AG04450 (cell line): Measurements from ENCODE around the gene RNU6-7. TPM values are rescaled to one million over a fixed set of nuclear protein-coding genes. Genes with fewer than 3 reads are reported as not detected.
A peak's percentile ranks its signal among the peaks of the same experiment; 100 is the strongest.

Source experiments
- CTCF ChIA-PET: fragments of 300-600, 350-600 bp; formaldehyde crosslinking; extraction: SDS; loops from one replicate; lab custom pipeline; 2022; ENCODE audit warnings: antibody characterized with exemption, inconsistent platforms; lab: Charles Lee
- POLR2A ChIA-PET: fragments of 350-600 bp; formaldehyde crosslinking; extraction: SDS; loops from one replicate; lab custom pipeline; 2021; ENCODE audit warnings: antibody characterized with exemption, inconsistent platforms; lab: Yijun Ruan, JAX
- DNase-seq: peaks from one replicate; pipeline ENCODE4 v3.0.0-alpha.2; 2011; ENCODE audit warnings: low read depth, low spot score
- H3K27ac ChIP-seq: one replicate; pipeline ENCODE4 v1.5.1; 2012; ENCODE audit warnings: low read depth, low read length, control low read depth
- H3K27me3 ChIP-seq: one replicate; pipeline ENCODE4 v1.6.0; 2012; ENCODE audit warnings: low read length; ENCODE audit not compliant: control insufficient read depth, insufficient read depth
- H3K4me3 ChIP-seq: 2 replicates; pipeline ENCODE4 v1.5.1; 2011; ENCODE audit warnings: mild to moderate bottlenecking, low read depth, low read length, control low read depth
- H3K9me3 ChIP-seq: 2 replicates; pipeline ENCODE4 v1.5.1; 2012; ENCODE audit warnings: low read length; ENCODE audit not compliant: control insufficient read depth, insufficient read depth
- polyA plus RNA-seq: library from polyadenylated mRNA; depleted of rRNA; stranded (reverse); fragments of >200 nt; gene quantifications from 2 replicates; pipeline ENCODE4 v1.2.3, GENCODE V29; 2011
- TF ChIP-seq, protein P1 (sequence below): IDR thresholded peaks from 2 replicates; pipeline ENCODE4 v1.5.1; 2011; ENCODE audit warnings: low read depth, low read length, control low read depth, inconsistent platforms

The RNU6-7 gene
- polyA plus RNA-seq, 1 experiment = not detected

DNA sequence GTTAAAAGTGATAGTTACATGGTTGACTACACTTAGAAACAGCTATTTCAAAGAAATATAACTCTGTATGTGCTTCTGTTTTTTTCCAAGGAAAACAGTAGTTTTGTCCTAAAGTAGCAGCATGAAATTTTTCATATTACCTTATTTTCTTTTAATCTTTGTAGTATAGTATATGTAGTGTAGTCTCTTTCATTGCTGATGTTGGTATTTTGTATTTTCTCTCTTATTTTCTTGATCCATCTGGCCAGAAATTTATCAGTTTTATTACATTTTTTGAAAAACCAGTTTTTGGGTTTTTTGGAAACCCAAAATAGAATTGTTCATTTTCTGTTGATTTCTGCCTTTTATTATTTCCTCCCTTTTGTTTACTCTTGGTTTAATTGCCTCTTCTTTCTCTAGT is 7.6 kb downstream of the RNU6-7 start:
- ChIA-PET POLR2A (no interaction called here), CTCF (no interaction called here)
- TF ChIP-seq, protein P1, sequence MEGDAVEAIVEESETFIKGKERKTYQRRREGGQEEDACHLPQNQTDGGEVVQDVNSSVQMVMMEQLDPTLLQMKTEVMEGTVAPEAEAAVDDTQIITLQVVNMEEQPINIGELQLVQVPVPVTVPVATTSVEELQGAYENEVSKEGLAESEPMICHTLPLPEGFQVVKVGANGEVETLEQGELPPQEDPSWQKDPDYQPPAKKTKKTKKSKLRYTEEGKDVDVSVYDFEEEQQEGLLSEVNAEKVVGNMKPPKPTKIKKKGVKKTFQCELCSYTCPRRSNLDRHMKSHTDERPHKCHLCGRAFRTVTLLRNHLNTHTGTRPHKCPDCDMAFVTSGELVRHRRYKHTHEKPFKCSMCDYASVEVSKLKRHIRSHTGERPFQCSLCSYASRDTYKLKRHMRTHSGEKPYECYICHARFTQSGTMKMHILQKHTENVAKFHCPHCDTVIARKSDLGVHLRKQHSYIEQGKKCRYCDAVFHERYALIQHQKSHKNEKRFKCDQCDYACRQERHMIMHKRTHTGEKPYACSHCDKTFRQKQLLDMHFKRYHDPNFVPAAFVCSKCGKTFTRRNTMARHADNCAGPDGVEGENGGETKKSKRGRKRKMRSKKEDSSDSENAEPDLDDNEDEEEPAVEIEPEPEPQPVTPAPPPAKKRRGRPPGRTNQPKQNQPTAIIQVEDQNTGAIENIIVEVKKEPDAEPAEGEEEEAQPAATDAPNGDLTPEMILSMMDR = no peak
- Histone ChIP-seq H3K27me3 (peaks cover 4% of the 10 kb centered on the region), H3K27ac (no peak overlapping the region), H3K9me3 (no peaks in the 10 kb centered on the region), H3K4me3 (no peak overlapping the region)
- DNase-seq = no peak

DNA sequence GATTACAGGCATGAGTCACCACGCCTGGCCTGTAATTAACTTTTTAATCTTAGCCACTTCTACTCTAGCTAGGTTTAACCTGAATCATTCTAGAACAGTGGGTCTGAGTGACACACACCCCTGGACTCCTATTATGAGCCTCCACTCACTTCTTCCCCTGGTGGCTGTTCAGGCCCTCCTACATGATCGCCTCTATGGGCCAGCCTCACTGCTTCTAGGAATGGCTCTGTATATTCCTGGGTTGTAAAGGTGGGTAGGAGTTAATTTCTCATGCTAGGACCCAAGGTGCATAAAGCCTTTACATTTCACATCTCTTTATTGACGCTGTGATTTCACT is 9.2 kb downstream of the RNU6-7 start:
- CTCF ChIA-PET = no interaction called here
- no peak for DNase-seq
- POLR2A ChIA-PET = no interaction called here
- Histone ChIP-seq H3K4me3 (no peak overlapping the region), H3K27me3 (peaks cover 4% of the 10 kb centered on the region), H3K27ac (no peak overlapping the region), H3K9me3 (no peaks in the 10 kb centered on the region)
- TF ChIP-seq, protein P1 = no peak

DNA sequence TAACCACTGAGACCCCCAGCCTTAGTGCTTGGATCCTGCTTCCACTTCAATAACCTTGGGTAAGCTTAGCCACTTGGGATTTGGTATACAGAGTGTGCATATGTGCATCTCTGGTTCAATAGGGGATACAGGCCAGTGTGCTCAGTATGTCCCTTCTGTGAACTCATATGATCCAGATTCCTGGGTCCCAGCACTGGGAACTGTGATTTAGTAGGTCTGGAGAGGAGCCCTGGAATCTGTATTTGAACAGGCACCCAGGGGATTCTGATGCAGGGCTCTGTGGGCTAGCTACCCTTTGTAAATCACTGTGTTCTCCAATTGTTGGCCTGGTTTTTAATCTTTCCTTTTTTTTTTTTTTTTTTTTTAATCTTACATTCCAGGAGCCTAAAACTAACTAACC is 11.0 kb downstream of the RNU6-7 start:
- peaks cover 2% of the 10 kb centered on the region for H3K27me3 ChIP-seq
- ChIA-PET CTCF (interaction anchor here (0.7 kb wide), 2 partner anchors 139 to 1595 kb away, joined by 3 to 4 read pairs; no protein-coding TSS in a partner anchor), POLR2A (no interaction called here)
- H3K4me3 ChIP-seq = no peak overlapping the region
- no peaks in the 10 kb centered on the region for H3K9me3 ChIP-seq
- H3K27ac ChIP-seq = no peak overlapping the region
- TF ChIP-seq, protein P1 = no peak
- DNase-seq = no peak

DNA sequence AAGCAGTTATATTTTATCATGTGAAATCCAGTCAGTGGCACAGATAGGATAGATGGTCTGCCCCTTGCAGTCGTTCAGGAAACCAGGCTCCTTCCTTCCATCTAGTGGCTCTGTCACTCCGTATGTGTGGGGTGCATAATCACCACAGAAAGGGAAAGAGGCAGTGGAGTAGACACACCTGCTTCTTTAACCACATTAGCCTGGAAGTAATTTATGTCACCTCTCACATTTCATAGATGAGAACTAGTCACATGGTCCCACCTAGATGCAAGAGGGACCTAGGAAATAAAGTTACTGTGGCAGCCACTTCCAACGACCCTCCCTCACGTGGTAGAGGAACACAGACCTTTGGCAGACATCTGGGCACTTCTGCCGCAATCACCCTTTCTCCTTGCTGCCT is 15.5 kb downstream of the RNU6-7 start:
- ChIA-PET POLR2A (no interaction called here), CTCF (no interaction called here)
- H3K27me3 ChIP-seq = peaks cover 9% of the 10 kb centered on the region
- TF ChIP-seq, protein P1 = no peak
- no peaks in the 10 kb centered on the region for H3K9me3 ChIP-seq
- H3K4me3 ChIP-seq = no peak overlapping the region
- DNase-seq = no peak
- H3K27ac ChIP-seq = no peak overlapping the region

DNA sequence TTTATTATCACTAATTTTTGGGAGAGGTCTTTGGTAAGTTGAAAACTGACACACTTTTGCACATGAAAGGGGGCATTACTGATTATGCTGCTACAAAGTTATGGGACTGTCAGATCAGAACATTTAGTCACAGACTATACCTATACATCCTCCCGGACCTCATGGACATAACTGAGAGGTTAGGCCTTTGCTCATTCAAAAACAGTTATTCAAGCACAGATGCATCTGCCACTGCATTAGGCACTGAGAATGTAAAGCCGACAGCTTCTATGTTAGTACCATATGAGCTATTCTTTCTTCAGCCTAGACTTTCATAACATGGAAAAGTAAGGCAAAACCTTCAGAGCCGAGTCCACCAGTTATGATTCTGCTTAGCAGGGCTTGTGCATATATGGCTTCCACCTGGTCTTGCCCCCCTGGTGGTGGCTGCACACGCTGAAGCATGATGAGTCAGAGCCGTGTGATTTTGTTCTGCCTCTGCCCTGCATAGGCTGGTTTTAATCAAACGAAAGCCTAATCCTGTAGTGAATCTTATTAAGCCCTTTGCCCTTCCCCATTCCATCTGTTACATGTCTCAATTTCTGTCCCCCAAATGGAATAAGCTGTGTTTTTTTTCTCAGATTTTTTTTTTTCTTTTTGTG is 23.0 kb downstream of the RNU6-7 start:
- H3K27me3 ChIP-seq = no peaks in the 10 kb centered on the region
- H3K9me3 ChIP-seq = no peaks in the 10 kb centered on the region
- TF ChIP-seq, protein P1 = peak; percentile 64
- DNase-seq = no peak
- H3K27ac ChIP-seq = no peak overlapping the region
- H3K4me3 ChIP-seq = no peak overlapping the region
- ChIA-PET POLR2A (no interaction called here), CTCF (interaction anchor here (0.9 to 1.5 kb wide), 8 partner anchors 10 to 173 kb away, joined by 3 to 7 read pairs (median 4); no protein-coding TSS in a partner anchor)
